ENCODE measurements around the gene GNA14.
"Not testable (repeated sequence)": the region's sequence is repeated elsewhere in the genome, so short reads cannot be mapped to it uniquely, and the experiment has no call there.

GNA14 gene

DNA sequence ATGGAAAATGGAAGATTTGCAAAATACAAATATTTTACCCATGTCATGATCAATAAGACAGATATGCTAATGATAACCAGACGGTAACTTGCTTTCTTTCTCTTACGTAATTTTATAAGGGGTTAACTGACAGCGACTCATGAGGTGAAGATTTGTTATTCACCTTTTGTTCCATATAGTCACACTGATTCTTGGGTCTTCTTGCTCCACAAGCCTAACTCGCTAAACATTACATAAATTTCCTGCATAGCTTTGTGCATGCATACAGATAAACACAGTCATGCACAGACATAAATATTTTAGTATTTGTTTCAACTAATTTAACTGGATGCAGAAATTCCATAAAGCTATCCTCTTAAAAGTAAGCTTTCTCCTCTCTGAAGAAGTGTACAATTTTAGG is 244.9 kb downstream of the GNA14 start:
- Histone ChIP-seq H3K27ac (no peak overlapping the region), H3K4me3 (no peak overlapping the region), H3K4me1 (peaks cover 0 to 10% (median 0%) of the 10 kb centered on the region in 4 donors), H3K36me3 (peaks cover 27 to 53% (median 42%) of the 10 kb centered on the region in 3 donors), H3K9me3 (no peaks in the 10 kb centered on the region), H3K27me3 (no peaks in the 10 kb centered on the region)
- intact Hi-C loops (cut with DNase I; ENCODE audit: low total_unique reads): no loop called here
- DNase-seq: no peak
- TF ChIP-seq, protein P1, sequence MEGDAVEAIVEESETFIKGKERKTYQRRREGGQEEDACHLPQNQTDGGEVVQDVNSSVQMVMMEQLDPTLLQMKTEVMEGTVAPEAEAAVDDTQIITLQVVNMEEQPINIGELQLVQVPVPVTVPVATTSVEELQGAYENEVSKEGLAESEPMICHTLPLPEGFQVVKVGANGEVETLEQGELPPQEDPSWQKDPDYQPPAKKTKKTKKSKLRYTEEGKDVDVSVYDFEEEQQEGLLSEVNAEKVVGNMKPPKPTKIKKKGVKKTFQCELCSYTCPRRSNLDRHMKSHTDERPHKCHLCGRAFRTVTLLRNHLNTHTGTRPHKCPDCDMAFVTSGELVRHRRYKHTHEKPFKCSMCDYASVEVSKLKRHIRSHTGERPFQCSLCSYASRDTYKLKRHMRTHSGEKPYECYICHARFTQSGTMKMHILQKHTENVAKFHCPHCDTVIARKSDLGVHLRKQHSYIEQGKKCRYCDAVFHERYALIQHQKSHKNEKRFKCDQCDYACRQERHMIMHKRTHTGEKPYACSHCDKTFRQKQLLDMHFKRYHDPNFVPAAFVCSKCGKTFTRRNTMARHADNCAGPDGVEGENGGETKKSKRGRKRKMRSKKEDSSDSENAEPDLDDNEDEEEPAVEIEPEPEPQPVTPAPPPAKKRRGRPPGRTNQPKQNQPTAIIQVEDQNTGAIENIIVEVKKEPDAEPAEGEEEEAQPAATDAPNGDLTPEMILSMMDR (IDR thresholded peaks at IDR 0.05): no peak

DNA sequence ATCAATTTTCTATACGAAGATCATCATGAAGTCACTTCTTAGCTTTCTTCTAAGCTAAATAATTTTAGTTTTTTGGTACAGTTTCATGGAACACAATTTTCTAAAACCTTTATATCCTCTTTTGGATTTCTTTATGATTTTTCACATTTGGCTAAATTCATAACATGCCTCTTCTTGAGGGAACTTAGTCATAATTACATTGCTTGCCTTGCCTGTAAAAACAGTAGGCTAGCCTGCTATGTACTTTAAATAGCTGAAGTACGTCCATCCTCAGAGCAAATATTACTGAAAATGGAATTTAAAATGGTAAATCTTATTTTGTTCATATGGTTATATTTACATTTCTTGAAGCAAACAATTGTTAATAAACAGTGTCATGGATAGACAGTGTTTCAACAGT is 245.8 kb downstream of the GNA14 start:
- DNase-seq: no peak
- H3K4me3 ChIP-seq: no peak overlapping the region
- no peaks in the 10 kb centered on the region for H3K27me3 ChIP-seq
- H3K9me3 ChIP-seq: no peaks in the 10 kb centered on the region
- H3K4me1 ChIP-seq: peaks cover 0 to 10% (median 0%) of the 10 kb centered on the region in 4 donors
- TF ChIP-seq, protein P1 (IDR thresholded peaks at IDR 0.05): no peak
- intact Hi-C loops (cut with DNase I; ENCODE audit: low total_unique reads): no loop called here
- H3K36me3 ChIP-seq: peaks cover 17 to 44% (median 32%) of the 10 kb centered on the region in 3 donors
- H3K27ac ChIP-seq: no peak overlapping the region

DNA sequence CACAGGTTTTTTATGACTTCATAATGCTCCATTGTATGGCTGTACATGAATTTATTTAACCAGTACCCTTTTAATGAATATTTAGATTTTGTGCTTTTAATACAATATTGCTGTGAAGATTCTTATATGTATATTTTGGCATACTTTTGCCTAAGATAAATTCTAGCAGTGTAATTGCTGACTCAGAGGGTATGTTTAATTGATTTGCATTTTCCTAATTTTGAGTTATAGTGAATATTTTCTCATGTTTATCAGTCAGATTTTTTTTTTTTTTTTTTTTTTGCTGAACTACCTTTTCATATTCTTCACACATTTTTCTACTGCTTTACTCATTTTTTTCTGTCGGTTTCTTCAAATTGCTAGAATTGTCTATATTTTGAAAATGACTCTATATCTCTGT is 248.2 kb downstream of the GNA14 start:
- Histone ChIP-seq H3K27me3 (no peaks in the 10 kb centered on the region), H3K4me1 (peaks cover 0 to 10% (median 0%) of the 10 kb centered on the region in 4 donors), H3K36me3 (peaks cover 0 to 20% (median 11%) of the 10 kb centered on the region in 3 donors), H3K27ac (no peak overlapping the region), H3K9me3 (no peaks in the 10 kb centered on the region), H3K4me3 (no peak overlapping the region)
- intact Hi-C loops (cut with DNase I; ENCODE audit: low total_unique reads): no loop called here
- TF ChIP-seq, protein P1 (IDR thresholded peaks at IDR 0.05): no peak
- DNase-seq: no peak

DNA sequence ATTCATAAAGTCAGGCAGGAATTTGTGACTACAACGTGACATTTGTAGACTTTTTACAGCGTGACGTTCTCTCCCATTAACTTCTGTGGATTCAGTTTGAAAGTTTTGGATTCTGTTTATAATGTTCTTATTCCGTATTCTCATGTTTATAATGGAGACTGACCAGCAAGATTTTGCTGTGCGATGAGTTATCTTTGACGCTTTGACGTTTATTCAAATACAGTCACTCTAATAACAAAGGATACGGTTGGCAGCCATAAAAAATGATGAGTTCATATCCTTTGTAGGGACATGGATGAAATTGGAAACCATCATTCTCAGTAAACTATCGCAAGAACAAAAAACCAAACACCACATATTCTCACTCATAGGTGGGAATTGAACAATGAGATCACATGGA is 249.5 kb downstream of the GNA14 start:
- H3K9me3 ChIP-seq; intact Hi-C loops (cut with DNase I; ENCODE audit: low total_unique reads); H3K4me3 ChIP-seq; H3K27me3 ChIP-seq; H3K27ac ChIP-seq; DNase-seq; H3K36me3 ChIP-seq: not testable (repeated sequence)
- H3K4me1 ChIP-seq: peaks cover 0 to 10% (median 0%) of the 10 kb centered on the region in 4 donors

DNA sequence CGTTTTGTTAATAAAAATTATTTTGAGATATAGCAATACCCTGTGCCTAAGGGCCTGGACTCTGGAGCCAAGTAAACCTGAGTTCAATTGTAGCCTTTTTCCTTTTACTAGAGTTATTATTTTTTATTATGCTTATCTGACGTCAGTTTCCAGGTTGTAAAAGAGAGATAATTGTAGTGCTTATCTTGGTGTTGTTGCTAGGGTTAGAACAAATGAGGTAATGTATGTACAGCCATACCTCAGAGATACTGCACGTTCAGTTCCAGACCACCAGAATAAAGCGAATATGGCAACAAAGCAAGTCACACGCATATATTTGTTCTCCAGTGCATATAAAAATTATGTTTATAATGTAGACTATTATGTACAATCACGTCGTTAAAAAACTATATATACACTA is 255.8 kb downstream of the GNA14 start:
- DNase-seq: no peak
- Histone ChIP-seq H3K27ac (no peak overlapping the region), H3K27me3 (no peaks in the 10 kb centered on the region), H3K9me3 (no peaks in the 10 kb centered on the region), H3K36me3 (peaks cover 0 to 21% (median 9%) of the 10 kb centered on the region in 3 donors), H3K4me3 (no peak overlapping the region), H3K4me1 (no peaks in the 10 kb centered on the region)
- intact Hi-C loops (cut with DNase I; ENCODE audit: low total_unique reads): no loop called here
- TF ChIP-seq, protein P1 (IDR thresholded peaks at IDR 0.05): no peak

DNA sequence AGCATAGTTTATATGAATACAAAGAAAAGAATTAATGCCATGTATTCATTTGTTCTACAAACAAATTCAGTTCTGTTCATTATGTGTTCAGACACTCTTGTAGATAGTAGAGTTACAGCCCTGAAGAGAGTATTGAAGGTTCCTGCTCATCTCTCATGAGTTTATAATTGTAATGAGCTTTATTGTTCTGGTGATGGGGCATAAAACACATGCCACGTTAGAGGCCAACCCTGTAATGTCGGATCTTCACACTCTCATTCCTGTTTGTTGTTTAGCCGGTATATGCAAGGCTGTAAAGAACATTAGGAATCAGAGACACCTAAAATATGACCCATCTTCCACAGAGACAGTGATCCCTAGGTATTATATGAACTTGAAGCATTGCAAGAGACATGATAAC is 256.3 kb downstream of the GNA14 start:
- no peak for DNase-seq
- intact Hi-C loops (cut with DNase I; ENCODE audit: low total_unique reads): no loop called here
- Histone ChIP-seq H3K9me3 (no peaks in the 10 kb centered on the region), H3K4me3 (no peak overlapping the region), H3K27me3 (no peaks in the 10 kb centered on the region), H3K36me3 (peaks cover 0 to 21% (median 9%) of the 10 kb centered on the region in 3 donors), H3K4me1 (no peaks in the 10 kb centered on the region), H3K27ac (no peak overlapping the region)
- TF ChIP-seq, protein P1 (IDR thresholded peaks at IDR 0.05): no peak

Measured in tibial artery (tissue), 4 donors.